ENCODE results near the gene RTL1. TPM values are rescaled to one million over a fixed set of nuclear protein-coding genes. Genes with fewer than 3 reads are reported as not detected.

The RTL1 gene
- total RNA-seq, 2 donors from 2014 or later: 0.80 TPM; not detected in 1

DNA sequence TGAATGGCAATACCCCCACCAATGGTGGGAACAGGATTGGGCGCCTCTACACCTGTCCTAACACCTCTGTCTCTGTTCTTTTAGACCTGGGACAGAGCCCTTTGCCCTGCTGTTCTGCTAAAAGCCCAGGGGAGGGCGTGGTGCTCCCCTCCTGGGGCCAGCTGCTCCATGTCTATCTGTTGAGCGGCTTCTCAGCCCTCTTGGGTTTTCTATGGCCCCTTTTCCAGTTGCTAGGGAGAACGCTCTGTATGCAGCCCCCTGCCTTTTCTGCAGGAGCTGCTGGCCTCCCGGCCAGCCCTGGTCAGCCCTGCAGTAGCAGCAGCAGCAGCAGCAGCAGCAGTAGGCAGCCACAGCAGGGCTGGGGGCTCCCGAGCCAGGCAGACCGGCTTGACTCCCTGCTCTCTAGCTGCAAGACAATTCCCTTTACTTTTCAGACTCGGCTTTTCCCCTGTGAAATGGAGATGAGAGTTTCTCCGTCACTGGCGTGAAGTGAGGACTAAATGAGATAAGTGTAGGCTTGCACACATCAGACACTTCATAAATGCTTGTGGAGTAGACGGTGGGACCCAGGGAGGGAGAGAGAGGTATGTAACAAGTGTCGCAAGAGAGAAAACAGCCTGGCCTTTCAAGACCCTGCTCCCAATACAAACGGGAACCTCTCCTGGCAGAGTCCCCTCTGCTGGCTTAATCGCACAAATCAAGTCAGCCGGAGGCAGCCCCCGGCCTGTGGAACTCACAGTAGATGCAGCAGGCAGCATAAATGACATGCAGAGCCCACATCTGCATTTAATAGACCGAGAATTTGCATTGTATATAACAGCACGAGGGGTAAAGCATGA lies 1.0 kb downstream of the RTL1 start:
- no peak overlapping the region for H3K4me3 ChIP-seq
- H3K4me1 ChIP-seq (replicated peaks): peaks cover 15% of the 10 kb centered on the region
- no peaks in the 10 kb centered on the region for H3K9me3 ChIP-seq
- intact Hi-C loops (cut with DNase I): loop anchor here (5.0 kb wide), 2 partner anchors 85 to 725 kb away; no protein-coding TSS in a partner anchor
- no peaks in the 10 kb centered on the region for H3K36me3 ChIP-seq
- DNase-seq (ENCODE audit: low spot score): no peak
- H3K27ac ChIP-seq: no peak overlapping the region
- 75% methylated on average over 18 of the region's 18 CpGs for whole genome bisulfite sequencing
- H3K27me3 ChIP-seq (replicated peaks; ENCODE audit: insufficient read depth): no peaks in the 10 kb centered on the region
- TF ChIP-seq POLR2A (IDR thresholded peaks at IDR 0.05) (no peak), POLR2AphosphoS5 (IDR thresholded peaks at IDR 0.05) (no peak), CTCF (IDR thresholded peaks at IDR 0.05) (no peak)

GRCh38 chr14:100901391-100902183 lies 1.9 kb downstream of the RTL1 start:
- no peak overlapping the region for H3K27ac ChIP-seq
- DNase-seq (ENCODE audit: low spot score): no peak
- no peak overlapping the region for H3K4me3 ChIP-seq
- H3K4me1 ChIP-seq (replicated peaks): peaks cover 15% of the 10 kb centered on the region
- no peaks in the 10 kb centered on the region for H3K9me3 ChIP-seq
- H3K27me3 ChIP-seq (replicated peaks; ENCODE audit: insufficient read depth): no peaks in the 10 kb centered on the region
- TF ChIP-seq POLR2AphosphoS5 (IDR thresholded peaks at IDR 0.05): no peak
- TF ChIP-seq POLR2A (IDR thresholded peaks at IDR 0.05): no peak
- TF ChIP-seq CTCF (IDR thresholded peaks at IDR 0.05): no peak
- WGBS: 90% methylated on average over 10 of the region's 12 CpGs
- H3K36me3 ChIP-seq: no peaks in the 10 kb centered on the region
- intact Hi-C loops (cut with DNase I): loop anchor here (5.0 kb wide), 2 partner anchors 84 to 726 kb away; no protein-coding TSS in a partner anchor

GRCh38 chr14:100900837-100901390 lies 2.6 kb downstream of the RTL1 start:
- no peak overlapping the region for H3K27ac ChIP-seq
- H3K4me3 ChIP-seq: no peak overlapping the region
- TF ChIP-seq CTCF (IDR thresholded peaks at IDR 0.05): peak in 1 of 4 experiments; percentile 41
- TF ChIP-seq POLR2A (IDR thresholded peaks at IDR 0.05): no peak
- H3K4me1 ChIP-seq (replicated peaks): peaks cover 15% of the 10 kb centered on the region
- DNase-seq (ENCODE audit: low spot score): peak; percentile 28
- WGBS: 44% methylated on average over 14 of the region's 15 CpGs
- intact Hi-C loops (cut with DNase I): loop anchor here (5.0 kb wide), 2 partner anchors 84 to 726 kb away; no protein-coding TSS in a partner anchor
- no peaks in the 10 kb centered on the region for H3K9me3 ChIP-seq
- H3K27me3 ChIP-seq (replicated peaks; ENCODE audit: insufficient read depth): no peaks in the 10 kb centered on the region
- no peaks in the 10 kb centered on the region for H3K36me3 ChIP-seq

GRCh38 chr14:100899884-100900771 lies 3.4 kb downstream of the RTL1 start:
- H3K27ac ChIP-seq: peak overlapping the region in 1 of 2 donors; percentile 5
- intact Hi-C loops (cut with DNase I): loop anchor here (5.0 kb wide), 2 partner anchors 83 to 727 kb away; no protein-coding TSS in a partner anchor
- 11% methylated on average over 19 of the region's 19 CpGs for WGBS

More at GRCh38 chr14:100899884-100900771, 3.4 kb downstream of the RTL1 start:
- no peak overlapping the region for H3K4me3 ChIP-seq
- TF ChIP-seq CTCF (IDR thresholded peaks at IDR 0.05) (peak in 1 of 4 experiments; percentile 13), POLR2A (IDR thresholded peaks at IDR 0.05) (no peak), POLR2AphosphoS5 (IDR thresholded peaks at IDR 0.05) (no peak)
- DNase-seq (ENCODE audit: low spot score): no peak
- no peaks in the 10 kb centered on the region for H3K36me3 ChIP-seq
- H3K9me3 ChIP-seq: no peaks in the 10 kb centered on the region
- H3K27me3 ChIP-seq (replicated peaks; ENCODE audit: insufficient read depth): no peaks in the 10 kb centered on the region
- peaks cover 15% of the 10 kb centered on the region for H3K4me1 ChIP-seq (replicated peaks)
